IMR-90 (cell line): ENCODE measurements around the gene MCHR2.

Experiments used
- CEBPB ChIP-seq: IDR thresholded peaks from 2 replicates; pipeline ENCODE4 v1.6.1; 2012; ENCODE audit warnings: low read depth, low read length, improper control_type of control experiment
- CTCF ChIP-seq: conservative IDR thresholded peaks from 2 replicates; pipeline ENCODE4 v1.5.1; 2012; ENCODE audit warnings: mild to moderate bottlenecking, low read depth, low read length, improper control_type of control experiment
- ELK1 ChIP-seq: fragments of 150-350 bp; IDR thresholded peaks from 2 replicates; pipeline ENCODE4 v1.6.1; 2016; ENCODE audit warnings: low read depth, mild to moderate bottlenecking, low read length, moderate library complexity, borderline replicate concordance
- POLR2A ChIP-seq: IDR thresholded peaks from 2 replicates; pipeline ENCODE4 v1.6.1; 2012; ENCODE audit warnings: mild to moderate bottlenecking, low read depth, low read length
- RFX5 ChIP-seq: IDR thresholded peaks from 2 replicates; pipeline ENCODE4 v1.8.0; 2012; ENCODE audit warnings: low read depth, mild to moderate bottlenecking, low read length, moderate library complexity

GRCh38 chr6:99967052-99967451 lies 27.0 kb downstream of the MCHR2 start:
- TF ChIP-seq CTCF (no peak), POLR2A (no peak), RFX5 (no peak), CEBPB (no peak), ELK1 (no peak)
